OCI-LY3 (cell line): ENCODE measurements around the gene ZNF555.
"Not testable (repeated sequence)": the region's sequence is repeated elsewhere in the genome, so short reads cannot be mapped to it uniquely, and the experiment has no call there.

Source experiments
- H2AFZ ChIP-seq: fragments of 200-600, 300-600 bp; shearing (Covaris generic); 2 replicates; pipeline ENCODE4 v1.6.0; 2014; ENCODE audit warnings: antibody characterized with exemption, low read depth, low read length
- H3K27ac ChIP-seq: fragments of 200-600, 300-600 bp; sonication (generic); 2 replicates; pipeline ENCODE4 v1.5.1; 2014; ENCODE audit warnings: mild to moderate bottlenecking, low read length, moderate library complexity, mixed read lengths
- H3K27me3 ChIP-seq: fragments of 200-600, 300-600 bp; sonication (generic); 2 replicates; pipeline ENCODE4 v1.6.1; 2014; ENCODE audit warnings: low read depth, low read length, mixed read lengths
- H3K36me3 ChIP-seq: fragments of 200-600, 300-600 bp; sonication (generic); replicated peaks from 2 replicates; pipeline ENCODE3; 2014; ENCODE audit warnings: low read depth, low read length, mixed read lengths
- H3K4me1 ChIP-seq: fragments of 300-600, 200-600 bp; sonication (generic); 2 replicates; pipeline ENCODE4 v1.6.1; 2014; ENCODE audit warnings: low read length, mixed read lengths
- H3K4me2 ChIP-seq: fragments of 200-600, 300-600 bp; sonication (generic); 2 replicates; pipeline ENCODE4 v1.6.1; 2014; ENCODE audit warnings: low read length, mixed read lengths
- H3K4me3 ChIP-seq: fragments of 300-600, 200-600 bp; sonication (generic); 2 replicates; pipeline ENCODE4 v1.5.1; 2014; ENCODE audit warnings: antibody characterized with exemption, mild to moderate bottlenecking, low read length, moderate library complexity
- H3K79me2 ChIP-seq: fragments of 300-600, 200-600 bp; shearing (Covaris generic); 2 replicates; pipeline ENCODE4 v1.6.1; 2014; ENCODE audit warnings: mild to moderate bottlenecking, low read length, mixed read lengths
- H3K9ac ChIP-seq: fragments of 300-600, 200-600 bp; shearing (Covaris generic); 2 replicates; pipeline ENCODE4 v1.6.0; 2014; ENCODE audit warnings: mild to moderate bottlenecking, low read length, moderate library complexity
- H3K9me3 ChIP-seq: fragments of 200-600, 300-600 bp; shearing (Covaris generic); 2 replicates; pipeline ENCODE4 v1.6.1; 2014; ENCODE audit warnings: low read length, mixed read lengths; ENCODE audit not compliant: insufficient read depth
- H4K20me1 ChIP-seq: fragments of 200-600, 300-600 bp; sonication (generic); 2 replicates; pipeline ENCODE4 v1.6.1; 2016; ENCODE audit warnings: low read length, mixed read lengths; ENCODE audit not compliant: insufficient read depth
- EZH2phosphoT487 ChIP-seq: fragments of 200-600 bp; shearing (Covaris generic); IDR thresholded peaks from 2 replicates; pipeline ENCODE4 v1.6.1; 2018; ENCODE audit warnings: antibody characterized with exemption, mixed run types, low read depth
- TF ChIP-seq, protein P1 (sequence below): fragments of 200-600, 300-600 bp; sonication (generic); IDR thresholded peaks from 2 replicates; pipeline ENCODE4 v1.5.1; 2014; ENCODE audit warnings: antibody characterized with exemption, low read length, low read depth

Gene ZNF555

DNA sequence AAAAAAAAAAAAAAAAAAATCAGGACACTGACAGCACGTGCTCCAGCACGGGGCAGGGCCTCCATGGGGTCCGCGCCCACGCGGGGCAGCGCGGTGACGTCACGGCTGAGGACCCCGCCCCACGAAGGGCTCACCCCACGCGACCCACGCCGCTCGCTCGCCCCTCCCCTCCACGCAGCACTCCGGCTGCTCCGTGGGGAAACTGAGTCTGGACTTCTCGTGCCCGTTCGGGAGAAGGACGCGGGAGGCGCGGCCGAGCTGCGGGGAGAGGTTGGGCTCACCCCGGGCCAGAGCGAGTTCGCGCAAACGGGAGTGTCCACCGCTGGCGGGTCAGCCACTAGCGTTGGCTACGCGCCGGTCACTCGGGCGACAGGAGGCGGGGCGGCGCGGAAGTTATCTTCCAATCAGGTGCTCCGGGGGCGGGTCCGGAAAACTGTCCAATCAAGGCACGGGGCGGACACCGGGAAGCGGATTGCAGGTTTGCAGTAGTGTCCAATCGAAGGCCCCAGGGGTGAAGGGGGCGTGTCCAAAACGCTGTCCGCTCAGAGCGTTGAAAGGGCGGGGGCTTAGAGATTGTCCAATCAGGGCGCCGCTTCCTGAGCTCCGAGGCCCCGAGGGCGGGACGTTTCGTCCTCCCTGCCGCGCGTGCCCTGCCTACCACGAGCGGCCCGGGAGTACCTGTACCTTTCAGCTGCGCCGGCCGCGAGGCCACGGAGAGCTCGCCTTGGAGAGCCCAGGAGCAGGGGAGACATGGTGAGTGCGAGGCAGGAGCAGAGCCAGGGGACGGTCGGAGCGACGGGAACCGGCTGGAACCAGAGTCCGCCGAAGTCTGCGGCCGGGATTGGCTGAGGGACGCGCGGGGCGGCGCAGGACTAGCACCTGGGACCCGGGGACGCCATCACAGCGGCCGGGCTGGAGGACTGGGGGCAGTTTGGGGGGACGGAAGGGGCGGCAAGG lies 59.3 kb downstream of the ZNF555 start, which contains the start of gene ZNF57:
Gene ZNF57 (plus strand): TSS at position 633 of the 957 bp plus-strand sequence. CDS start 118 bp downstream, at position 751.
- no peaks in the 10 kb centered on the region for H3K27me3 ChIP-seq
- TF ChIP-seq, protein P1, sequence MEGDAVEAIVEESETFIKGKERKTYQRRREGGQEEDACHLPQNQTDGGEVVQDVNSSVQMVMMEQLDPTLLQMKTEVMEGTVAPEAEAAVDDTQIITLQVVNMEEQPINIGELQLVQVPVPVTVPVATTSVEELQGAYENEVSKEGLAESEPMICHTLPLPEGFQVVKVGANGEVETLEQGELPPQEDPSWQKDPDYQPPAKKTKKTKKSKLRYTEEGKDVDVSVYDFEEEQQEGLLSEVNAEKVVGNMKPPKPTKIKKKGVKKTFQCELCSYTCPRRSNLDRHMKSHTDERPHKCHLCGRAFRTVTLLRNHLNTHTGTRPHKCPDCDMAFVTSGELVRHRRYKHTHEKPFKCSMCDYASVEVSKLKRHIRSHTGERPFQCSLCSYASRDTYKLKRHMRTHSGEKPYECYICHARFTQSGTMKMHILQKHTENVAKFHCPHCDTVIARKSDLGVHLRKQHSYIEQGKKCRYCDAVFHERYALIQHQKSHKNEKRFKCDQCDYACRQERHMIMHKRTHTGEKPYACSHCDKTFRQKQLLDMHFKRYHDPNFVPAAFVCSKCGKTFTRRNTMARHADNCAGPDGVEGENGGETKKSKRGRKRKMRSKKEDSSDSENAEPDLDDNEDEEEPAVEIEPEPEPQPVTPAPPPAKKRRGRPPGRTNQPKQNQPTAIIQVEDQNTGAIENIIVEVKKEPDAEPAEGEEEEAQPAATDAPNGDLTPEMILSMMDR, result no peak
- TF ChIP-seq EZH2phosphoT487, result no peak
- H3K9ac ChIP-seq, result peak within 1 kb of the TSS; percentile 77
- peak within 1 kb of the TSS; percentile 98 for H3K4me3 ChIP-seq
- H3K4me1 ChIP-seq, result peaks cover 6% of the 10 kb centered on the region
- H3K27ac ChIP-seq, result no peak within 1 kb of the TSS
- 0 out of 2 replicates have a peak, but pooled peaks cover under 1% of the 10 kb centered on the region for H4K20me1 ChIP-seq
- H2AFZ ChIP-seq, result peak within 1 kb of the TSS; percentile 99
- no peaks in the 10 kb centered on the region for H3K9me3 ChIP-seq
- peaks cover 38% of the 10 kb centered on the region for H3K79me2 ChIP-seq
- peak within 1 kb of the TSS; percentile 95 for H3K4me2 ChIP-seq
- no peaks in the 10 kb centered on the region for H3K36me3 ChIP-seq

GRCh38 chr19:2902590-2903218 lies 61.4 kb downstream of the ZNF555 start:
- Histone ChIP-seq H3K27me3 (no peaks in the 10 kb centered on the region), H2AFZ (no peak overlapping the region), H3K36me3 (no peaks in the 10 kb centered on the region), H3K9me3 (no peaks in the 10 kb centered on the region), H3K9ac (no peak overlapping the region), H3K4me1 (peaks cover 6% of the 10 kb centered on the region), H4K20me1 (0 out of 2 replicates have a peak, but pooled peaks cover 4% of the 10 kb centered on the region), H3K27ac (no peak overlapping the region), H3K4me3 (no peak overlapping the region), H3K79me2 (peaks cover 56% of the 10 kb centered on the region), H3K4me2 (no peak overlapping the region)
- TF ChIP-seq, protein P1, result no peak
- TF ChIP-seq EZH2phosphoT487, result no peak

GRCh38 chr19:2903326-2903725 lies 62.1 kb downstream of the ZNF555 start:
- not testable (repeated sequence) for H2AFZ ChIP-seq, H3K4me3 ChIP-seq, H3K9ac ChIP-seq, H3K4me1 ChIP-seq, H3K9me3 ChIP-seq, H3K27me3 ChIP-seq, H3K27ac ChIP-seq, H4K20me1 ChIP-seq, H3K36me3 ChIP-seq, H3K4me2 ChIP-seq
- H3K79me2 ChIP-seq, result peaks cover 56% of the 10 kb centered on the region

DNA sequence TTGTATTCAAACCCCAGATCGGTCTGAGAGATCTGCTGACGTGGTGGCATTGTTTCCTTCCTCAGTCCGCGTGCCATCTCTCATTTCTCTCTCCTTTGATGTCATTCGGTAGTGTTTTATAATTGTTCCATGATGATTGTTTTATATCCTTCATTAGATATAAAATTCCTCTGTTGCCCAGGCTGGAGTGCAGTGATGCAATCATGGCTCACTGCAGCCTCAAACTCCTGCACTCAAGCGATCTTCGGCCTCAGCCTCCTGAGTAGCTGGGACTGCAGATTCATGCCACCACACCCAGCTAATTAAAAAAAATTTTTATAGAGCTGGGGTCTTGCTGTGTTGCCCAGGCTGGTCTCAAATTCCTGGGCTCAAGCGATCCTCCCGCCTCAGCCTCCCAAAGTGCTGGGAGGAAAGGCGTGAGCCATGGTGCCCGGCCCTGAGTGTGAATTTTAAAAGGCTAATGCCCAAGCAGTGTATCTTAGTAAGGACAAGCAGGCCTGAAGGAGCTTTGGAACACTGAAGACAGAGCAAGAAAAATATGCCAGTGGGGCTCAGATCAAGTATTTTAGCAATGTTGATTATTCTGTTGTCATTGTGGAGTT lies 64.7 kb downstream of the ZNF555 start:
- Histone ChIP-seq H2AFZ (no peak overlapping the region), H3K79me2 (peaks cover 66% of the 10 kb centered on the region), H3K4me3 (no peak overlapping the region), H4K20me1 (0 out of 2 replicates have a peak, but pooled peaks cover 4% of the 10 kb centered on the region), H3K27ac (no peak overlapping the region), H3K4me1 (peaks cover 6% of the 10 kb centered on the region), H3K36me3 (no peaks in the 10 kb centered on the region), H3K9me3 (no peaks in the 10 kb centered on the region), H3K27me3 (no peaks in the 10 kb centered on the region), H3K4me2 (no peak overlapping the region), H3K9ac (no peak overlapping the region)
- TF ChIP-seq, protein P1, result no peak
- no peak for TF ChIP-seq EZH2phosphoT487
